OCI-LY1 (cell line): ENCODE data around the gene TK2.

Experiments
- EZH2 ChIP-seq: fragments of 200-600 bp; sonication (generic), shearing (Covaris generic); IDR thresholded peaks from 2 replicates; pipeline ENCODE4 v1.8.0; 2017; ENCODE audit warnings: borderline replicate concordance, mixed run types, mild to moderate bottlenecking, antibody characterized with exemption, low read length, moderate library complexity, mixed read lengths
- TF ChIP-seq, protein P1 (sequence below): fragments of 200-600 bp; sonication (generic), shearing (Covaris generic); IDR thresholded peaks from 2 replicates; pipeline ENCODE4 v1.5.1; 2017; ENCODE audit warnings: mild to moderate bottlenecking, antibody characterized with exemption, low read length, moderate library complexity, mixed read lengths

DNA sequence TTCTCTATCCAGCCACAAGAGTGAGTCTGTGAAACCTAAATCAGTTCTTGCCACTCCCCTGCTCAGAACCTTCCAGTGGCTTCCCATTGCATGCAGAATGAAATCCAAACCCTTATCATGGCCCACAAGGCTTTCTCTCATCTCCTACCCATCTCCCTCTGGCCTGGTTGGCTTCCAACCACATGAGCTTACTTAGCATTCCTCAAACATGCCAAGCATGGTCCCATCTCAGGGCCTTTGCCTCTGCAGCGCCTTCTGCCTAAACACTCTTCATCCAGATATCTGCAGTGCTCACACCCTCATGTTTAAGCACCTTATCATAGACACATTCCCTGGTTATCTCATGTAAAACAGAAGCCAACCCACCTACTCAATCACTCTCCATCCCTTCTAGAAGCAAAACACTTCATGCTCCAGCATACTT is 15.5 kb downstream of the TK2 start:
- TF ChIP-seq, protein P1, sequence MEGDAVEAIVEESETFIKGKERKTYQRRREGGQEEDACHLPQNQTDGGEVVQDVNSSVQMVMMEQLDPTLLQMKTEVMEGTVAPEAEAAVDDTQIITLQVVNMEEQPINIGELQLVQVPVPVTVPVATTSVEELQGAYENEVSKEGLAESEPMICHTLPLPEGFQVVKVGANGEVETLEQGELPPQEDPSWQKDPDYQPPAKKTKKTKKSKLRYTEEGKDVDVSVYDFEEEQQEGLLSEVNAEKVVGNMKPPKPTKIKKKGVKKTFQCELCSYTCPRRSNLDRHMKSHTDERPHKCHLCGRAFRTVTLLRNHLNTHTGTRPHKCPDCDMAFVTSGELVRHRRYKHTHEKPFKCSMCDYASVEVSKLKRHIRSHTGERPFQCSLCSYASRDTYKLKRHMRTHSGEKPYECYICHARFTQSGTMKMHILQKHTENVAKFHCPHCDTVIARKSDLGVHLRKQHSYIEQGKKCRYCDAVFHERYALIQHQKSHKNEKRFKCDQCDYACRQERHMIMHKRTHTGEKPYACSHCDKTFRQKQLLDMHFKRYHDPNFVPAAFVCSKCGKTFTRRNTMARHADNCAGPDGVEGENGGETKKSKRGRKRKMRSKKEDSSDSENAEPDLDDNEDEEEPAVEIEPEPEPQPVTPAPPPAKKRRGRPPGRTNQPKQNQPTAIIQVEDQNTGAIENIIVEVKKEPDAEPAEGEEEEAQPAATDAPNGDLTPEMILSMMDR = no peak
- TF ChIP-seq EZH2 = no peak
